Skin epidermis (tissue), 12 donors: ENCODE results near the gene SNED1.
A peak's percentile ranks its signal among the peaks of the same experiment; 100 is the strongest.

Experiments used
- H3K27ac ChIP-seq, 21 experiments: fragments of 200-600 bp; sonication (generic) in 11 of 21; one replicate each; pipeline ENCODE4 v1.5.0; 2020; ENCODE audit warnings: mild to moderate bottlenecking in 3 of 21, inconsistent platforms in 2 of 21, moderate library complexity in 2 of 21
- H3K4me3 ChIP-seq, 7 experiments: fragments of 200-600 bp; sonication (generic) in 2 of 7; one replicate each; pipeline ENCODE4 v1.5.0; 2020; ENCODE audit warnings: inconsistent platforms in 2 of 7, mild to moderate bottlenecking in 2 of 7, moderate library complexity in 1 of 7

SNED1 gene

DNA sequence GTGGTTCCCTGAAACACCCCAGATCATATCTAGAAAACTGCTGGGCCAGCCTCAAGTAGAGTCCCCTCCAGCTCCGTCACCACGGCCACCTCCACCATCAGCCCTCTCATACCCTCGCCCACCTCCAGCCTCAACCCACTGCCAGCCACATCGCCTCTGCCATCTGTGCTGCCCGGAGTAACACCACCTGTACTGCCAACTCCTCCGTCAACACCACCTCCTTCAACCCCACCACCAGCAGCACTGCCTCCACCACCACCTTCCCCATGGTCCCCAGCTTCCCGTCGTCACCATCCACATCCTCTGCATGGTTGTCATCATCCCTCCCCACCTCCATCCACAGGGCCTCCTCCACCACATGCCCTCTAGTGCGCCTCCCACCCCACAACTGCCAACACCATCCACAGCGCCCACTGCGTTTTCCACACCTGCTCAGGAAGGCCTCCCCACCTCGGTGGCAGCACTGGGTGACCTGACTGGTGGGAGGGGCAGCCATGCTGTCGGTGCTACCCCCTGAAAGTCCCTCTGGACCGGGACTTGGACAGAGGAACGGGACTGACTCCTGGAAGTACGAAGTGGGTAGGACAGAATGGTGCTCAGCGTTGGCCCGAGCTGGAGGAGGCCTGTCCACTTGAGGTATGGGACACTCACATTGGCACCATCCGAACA, 1.6 kb downstream of the SNED1 start:
- H3K4me3 ChIP-seq: peak overlapping the region; percentile 20 to 54 (median 46)
- H3K27ac ChIP-seq: peak overlapping the region in 8 of 21 experiments; percentile 51 to 93 (median 84)

DNA sequence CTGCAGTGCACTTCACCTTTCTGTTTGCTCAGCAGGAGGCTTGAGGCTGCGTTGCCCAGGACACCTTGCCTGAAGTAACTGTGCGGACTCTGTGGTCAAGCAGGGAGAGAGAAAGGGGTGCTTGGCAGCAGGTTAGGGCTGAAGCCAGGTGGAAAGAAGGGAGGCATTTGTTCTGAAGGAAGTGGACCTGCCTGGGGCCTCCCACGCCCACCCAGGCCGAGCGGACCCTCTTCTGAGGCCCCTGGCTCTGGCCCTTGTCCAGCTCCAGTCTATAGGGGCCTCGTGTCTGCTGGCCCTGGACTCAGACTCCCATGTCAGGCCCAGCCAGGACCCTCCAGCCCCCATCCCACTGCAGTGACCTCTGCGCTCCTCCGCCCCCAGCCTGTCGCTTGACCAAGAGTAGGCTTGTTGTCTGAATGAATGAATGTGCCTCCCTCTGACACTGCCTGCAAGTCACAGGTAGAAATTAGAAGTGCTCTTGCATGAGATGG, 2.5 kb downstream of the SNED1 start:
- H3K27ac ChIP-seq: peak overlapping the region in 2 of 21 experiments; percentile 10 to 87
- peak overlapping the region in 2 of 7 experiments; percentile 49 to 54 for H3K4me3 ChIP-seq

GRCh38 chr2:241001413-241002274, 3.2 kb downstream of the SNED1 start:
- peak overlapping the region in 1 of 7 experiments; percentile 54 for H3K4me3 ChIP-seq

GRCh38 chr2:241002275-241003046, 4.0 kb downstream of the SNED1 start:
- Histone ChIP-seq H3K27ac (peak overlapping the region in 1 of 21 experiments; percentile 25), H3K4me3 (no peak overlapping the region)

More at GRCh38 chr2:241001413-241002274, 3.2 kb downstream of the SNED1 start:
- H3K27ac ChIP-seq: peak overlapping the region in 1 of 21 experiments; percentile 25

- Histone ChIP-seq H3K4me3 (no peak overlapping the region), H3K27ac (no peak overlapping the region)
Observed at GRCh38 chr2:241003047-241003360, 4.6 kb downstream of the SNED1 start.

GRCh38 chr2:241003369-241003768, 5.0 kb downstream of the SNED1 start:
- Histone ChIP-seq H3K4me3 (no peak overlapping the region), H3K27ac (no peak overlapping the region)

DNA sequence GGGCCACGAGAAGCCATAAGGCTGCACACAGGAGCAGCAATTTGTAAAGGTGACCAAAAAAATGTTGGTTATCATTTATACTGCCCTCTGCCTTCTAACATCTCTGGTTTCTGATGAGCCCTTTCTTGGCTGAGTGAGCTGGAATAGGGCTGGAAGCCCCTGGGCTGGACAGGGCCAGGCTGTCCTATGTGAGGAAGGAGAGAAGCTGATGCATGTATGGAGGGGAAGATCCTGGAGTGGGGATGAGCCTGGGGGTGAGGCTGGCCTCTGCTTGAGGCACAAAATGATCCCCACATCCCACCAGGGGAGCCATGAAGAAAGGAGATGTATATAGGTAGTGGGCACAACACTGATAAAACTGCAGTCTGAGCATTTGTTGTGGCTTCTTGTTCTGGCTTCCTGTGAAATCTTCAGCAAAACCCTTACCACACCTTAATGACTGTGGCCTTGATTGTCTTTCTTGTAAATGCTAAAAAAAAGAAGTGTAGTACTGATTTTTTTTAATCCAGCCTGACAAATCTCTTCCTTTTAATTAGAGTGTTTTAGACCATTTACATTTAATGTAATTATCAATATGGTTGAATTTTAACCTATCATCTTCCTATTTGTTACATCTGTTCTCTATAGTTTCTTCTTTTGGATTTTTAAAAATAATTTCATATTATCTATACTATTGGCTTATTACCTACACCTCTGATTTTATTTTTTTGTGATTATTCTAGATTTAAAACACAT, 5.6 kb downstream of the SNED1 start:
- no peak overlapping the region for H3K27ac ChIP-seq
- H3K4me3 ChIP-seq: no peak overlapping the region

DNA sequence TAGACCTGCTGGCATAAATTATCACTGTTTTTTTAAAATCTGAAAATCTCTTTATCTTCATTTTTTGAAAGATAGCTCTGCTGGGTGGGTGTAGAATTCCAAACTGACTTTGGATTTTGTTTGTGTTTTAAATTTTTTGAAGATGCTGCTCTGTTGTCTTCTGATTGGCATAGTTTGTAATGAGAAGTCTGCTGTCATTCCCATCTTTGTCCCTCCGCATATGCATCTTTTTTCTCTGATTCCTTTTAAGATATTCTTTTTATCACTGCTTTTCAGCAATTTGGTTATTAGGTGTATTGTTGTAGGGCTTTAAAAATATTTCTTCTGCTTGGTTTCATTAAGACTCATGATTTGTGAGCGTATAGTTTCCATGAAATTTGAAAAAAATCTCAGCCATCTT, 7.2 kb downstream of the SNED1 start:
- no peak overlapping the region for H3K4me3 ChIP-seq
- no peak overlapping the region for H3K27ac ChIP-seq

GRCh38 chr2:241006412-241006811, 8.0 kb downstream of the SNED1 start:
- Histone ChIP-seq H3K4me3 (no peak overlapping the region), H3K27ac (no peak overlapping the region)

- H3K4me3 ChIP-seq: no peak overlapping the region
- no peak overlapping the region for H3K27ac ChIP-seq
Observed at GRCh38 chr2:241007111-241007510, 8.7 kb downstream of the SNED1 start.

GRCh38 chr2:241007880-241008710, 9.7 kb downstream of the SNED1 start:
- Histone ChIP-seq H3K4me3 (no peak overlapping the region), H3K27ac (no peak overlapping the region)

DNA sequence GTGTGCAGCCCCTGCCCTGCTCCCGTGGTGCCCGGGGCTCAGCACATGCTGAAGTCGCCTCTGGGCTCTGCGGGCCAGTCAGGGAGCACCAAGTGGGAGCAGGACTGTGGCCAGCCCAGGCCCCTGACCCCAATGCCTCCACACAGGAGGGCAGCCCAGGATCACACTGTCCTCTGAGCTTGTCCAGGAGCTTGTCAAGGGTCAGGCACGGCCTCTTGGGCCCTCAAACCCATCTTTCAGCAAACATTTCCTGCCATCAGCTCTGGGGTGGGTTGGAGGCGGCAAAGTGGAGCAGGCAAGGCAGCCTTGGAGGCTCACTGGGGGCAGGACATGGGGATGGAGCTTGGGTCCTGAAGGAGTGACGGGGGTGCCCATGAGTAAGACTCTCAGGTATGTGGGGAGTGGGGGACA, 10.3 kb downstream of the SNED1 start:
- peak overlapping the region in 2 of 21 experiments; percentile 62 to 70 for H3K27ac ChIP-seq
- H3K4me3 ChIP-seq: no peak overlapping the region

DNA sequence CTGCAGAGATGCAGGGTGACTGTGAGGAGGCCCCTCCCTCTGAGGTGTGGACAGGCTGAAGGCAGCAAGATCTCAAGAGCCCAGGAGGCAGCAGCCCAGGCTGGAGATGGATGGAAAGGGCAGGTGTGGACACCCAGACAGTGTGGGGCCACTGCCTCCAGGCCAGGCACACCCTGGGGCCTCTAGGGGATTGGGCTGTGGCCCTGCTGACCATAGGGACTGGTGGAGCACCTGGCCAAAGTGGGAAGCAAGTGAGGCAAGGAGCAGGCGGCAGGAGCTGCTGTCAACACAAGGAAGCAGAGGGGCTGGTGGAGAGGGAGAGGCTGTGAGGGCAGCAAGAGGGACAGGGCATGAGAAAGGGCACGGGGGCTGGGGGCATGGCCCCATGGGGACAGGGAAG, 10.8 kb downstream of the SNED1 start:
- no peak overlapping the region for H3K4me3 ChIP-seq
- peak overlapping the region in 11 of 21 experiments; percentile 12 to 73 (median 62) for H3K27ac ChIP-seq

GRCh38 chr2:241009601-241010530, 11.4 kb downstream of the SNED1 start:
- H3K27ac ChIP-seq: peak overlapping the region in 16 of 21 experiments; percentile 10 to 74 (median 58)

GRCh38 chr2:241010531-241011295, 12.3 kb downstream of the SNED1 start:
- Histone ChIP-seq H3K4me3 (no peak overlapping the region), H3K27ac (peak overlapping the region in 16 of 21 experiments; percentile 10 to 74 (median 58))

More at GRCh38 chr2:241009601-241010530, 11.4 kb downstream of the SNED1 start:
- peak overlapping the region in 3 of 7 experiments; percentile 2 to 14 (median 5) for H3K4me3 ChIP-seq

- Histone ChIP-seq H3K27ac (no peak overlapping the region), H3K4me3 (no peak overlapping the region)
Observed at GRCh38 chr2:241011296-241011600, 12.8 kb downstream of the SNED1 start.
